BJ (cell line): Measurements from ENCODE around the gene PACRG. TPM values are rescaled to one million over a fixed set of nuclear protein-coding genes. Genes with fewer than 3 reads are reported as not detected.

ENCODE experiments used
- CTCF ChIA-PET: fragments of 350-600 bp; formaldehyde crosslinking; extraction: SDS; loops from one replicate; lab custom pipeline; 2021; ENCODE audit warnings: antibody characterized with exemption, inconsistent platforms; lab: Yijun Ruan, JAX
- POLR2A ChIA-PET: fragments of 300-600 bp; sonication (Branson Sonifier 250); formaldehyde crosslinking; extraction: SDS; loops from one replicate; lab custom pipeline; 2021; ENCODE audit warnings: antibody characterized with exemption; lab: Charles Lee
- DNase-seq: peaks from one replicate; pipeline ENCODE4 v3.0.0-alpha.2; 2011; ENCODE audit warnings: low read depth
- H3K27me3 ChIP-seq: 2 replicates; pipeline ENCODE4 v1.6.0; 2011; ENCODE audit warnings: low read length; ENCODE audit not compliant: control insufficient read depth, insufficient read depth
- H3K36me3 ChIP-seq: 2 replicates; pipeline ENCODE4 v1.5.1; 2011; ENCODE audit warnings: low read length; ENCODE audit not compliant: control insufficient read depth, insufficient read depth
- H3K4me3 ChIP-seq: 2 replicates; pipeline ENCODE4 v1.5.1; 2011; ENCODE audit warnings: low read depth, mild to moderate bottlenecking, control low read depth, low read length
- polyA plus RNA-seq: library from polyadenylated mRNA; depleted of rRNA; stranded (reverse); fragments of >200 nt; gene quantifications from 2 replicates; pipeline ENCODE4 v1.2.3, GENCODE V29; 2011
- TF ChIP-seq, protein P1 (sequence below): IDR thresholded peaks from 2 replicates; pipeline ENCODE4 v1.5.1; 2011; ENCODE audit warnings: low read depth, mild to moderate bottlenecking, control low read depth, inconsistent platforms, low read length, moderate library complexity; ENCODE audit not compliant: insufficient read depth

Gene PACRG
- polyA plus RNA-seq, 1 experiment, result 0.20 TPM

DNA sequence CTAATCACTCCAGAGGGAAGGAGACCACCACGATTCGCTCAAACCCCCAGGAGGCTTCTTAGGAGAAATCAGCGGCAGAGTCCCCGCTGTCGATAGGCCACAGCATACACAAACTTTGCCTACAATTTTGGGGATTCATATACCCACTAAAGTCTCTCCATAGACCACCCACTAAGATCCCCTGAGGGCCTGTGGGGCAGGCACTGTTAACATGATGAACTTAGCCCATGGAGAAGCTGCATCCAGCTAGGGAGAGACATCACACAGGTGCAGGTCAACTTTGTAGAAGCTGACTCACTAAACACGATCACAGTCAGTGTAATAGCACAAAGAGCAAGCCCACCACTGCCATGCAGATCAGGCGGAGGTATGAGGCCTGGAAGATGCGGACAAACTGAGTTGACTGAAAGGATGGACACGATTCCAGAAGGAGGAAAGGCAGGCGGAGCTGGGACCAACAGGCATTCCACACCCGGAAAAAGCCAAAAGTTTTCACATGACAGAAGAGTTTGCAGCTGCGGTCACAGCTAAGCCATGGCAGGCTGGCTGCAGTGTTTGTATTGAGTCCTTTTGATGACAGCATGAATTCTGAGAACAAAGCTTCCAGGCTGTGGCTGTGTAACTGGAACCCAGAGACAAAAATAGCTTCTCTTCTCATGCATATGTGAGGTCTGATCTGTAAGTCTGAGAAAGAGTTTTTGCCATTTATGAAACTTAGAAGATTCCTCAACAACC lies 611.1 kb downstream of the PACRG start:
- H3K4me3 ChIP-seq, result no peak overlapping the region
- no peaks in the 10 kb centered on the region for H3K36me3 ChIP-seq
- no peaks in the 10 kb centered on the region for H3K27me3 ChIP-seq
- ChIA-PET POLR2A (no interaction called here), CTCF (interaction anchor here (0.6 kb wide), 1 partner anchor 1936 kb away, joined by 3 read pairs; no protein-coding TSS in a partner anchor)
- DNase-seq, result no peak
- TF ChIP-seq, protein P1, sequence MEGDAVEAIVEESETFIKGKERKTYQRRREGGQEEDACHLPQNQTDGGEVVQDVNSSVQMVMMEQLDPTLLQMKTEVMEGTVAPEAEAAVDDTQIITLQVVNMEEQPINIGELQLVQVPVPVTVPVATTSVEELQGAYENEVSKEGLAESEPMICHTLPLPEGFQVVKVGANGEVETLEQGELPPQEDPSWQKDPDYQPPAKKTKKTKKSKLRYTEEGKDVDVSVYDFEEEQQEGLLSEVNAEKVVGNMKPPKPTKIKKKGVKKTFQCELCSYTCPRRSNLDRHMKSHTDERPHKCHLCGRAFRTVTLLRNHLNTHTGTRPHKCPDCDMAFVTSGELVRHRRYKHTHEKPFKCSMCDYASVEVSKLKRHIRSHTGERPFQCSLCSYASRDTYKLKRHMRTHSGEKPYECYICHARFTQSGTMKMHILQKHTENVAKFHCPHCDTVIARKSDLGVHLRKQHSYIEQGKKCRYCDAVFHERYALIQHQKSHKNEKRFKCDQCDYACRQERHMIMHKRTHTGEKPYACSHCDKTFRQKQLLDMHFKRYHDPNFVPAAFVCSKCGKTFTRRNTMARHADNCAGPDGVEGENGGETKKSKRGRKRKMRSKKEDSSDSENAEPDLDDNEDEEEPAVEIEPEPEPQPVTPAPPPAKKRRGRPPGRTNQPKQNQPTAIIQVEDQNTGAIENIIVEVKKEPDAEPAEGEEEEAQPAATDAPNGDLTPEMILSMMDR, result no peak

DNA sequence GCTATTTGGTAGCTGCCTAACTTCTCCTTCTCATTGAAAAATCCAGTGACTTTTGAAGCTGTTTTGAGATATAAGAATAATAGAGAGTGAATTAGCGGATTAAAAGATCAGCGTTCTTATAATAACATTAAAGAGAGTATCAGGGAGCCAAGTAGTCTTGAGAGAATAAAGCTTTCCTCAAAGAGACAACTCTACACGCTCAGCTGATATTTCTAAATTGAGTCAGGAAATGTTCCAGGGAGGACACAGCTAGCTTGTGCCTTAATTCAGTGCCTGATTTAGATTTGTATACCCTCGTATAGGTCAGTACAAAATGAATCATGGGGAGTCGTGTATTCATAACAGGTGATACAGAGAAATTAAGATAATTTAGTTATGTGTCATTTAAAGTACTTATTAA lies 611.7 kb downstream of the PACRG start:
- POLR2A ChIA-PET, result no interaction called here
- H3K4me3 ChIP-seq, result no peak overlapping the region
- no peaks in the 10 kb centered on the region for H3K27me3 ChIP-seq
- TF ChIP-seq, protein P1, result no peak
- H3K36me3 ChIP-seq, result no peaks in the 10 kb centered on the region
- CTCF ChIA-PET, result interaction anchor here (0.6 to 1.0 kb wide), 2 partner anchors 43 to 1937 kb away, joined by 3 to 5 read pairs; no protein-coding TSS in a partner anchor
- no peak for DNase-seq

DNA sequence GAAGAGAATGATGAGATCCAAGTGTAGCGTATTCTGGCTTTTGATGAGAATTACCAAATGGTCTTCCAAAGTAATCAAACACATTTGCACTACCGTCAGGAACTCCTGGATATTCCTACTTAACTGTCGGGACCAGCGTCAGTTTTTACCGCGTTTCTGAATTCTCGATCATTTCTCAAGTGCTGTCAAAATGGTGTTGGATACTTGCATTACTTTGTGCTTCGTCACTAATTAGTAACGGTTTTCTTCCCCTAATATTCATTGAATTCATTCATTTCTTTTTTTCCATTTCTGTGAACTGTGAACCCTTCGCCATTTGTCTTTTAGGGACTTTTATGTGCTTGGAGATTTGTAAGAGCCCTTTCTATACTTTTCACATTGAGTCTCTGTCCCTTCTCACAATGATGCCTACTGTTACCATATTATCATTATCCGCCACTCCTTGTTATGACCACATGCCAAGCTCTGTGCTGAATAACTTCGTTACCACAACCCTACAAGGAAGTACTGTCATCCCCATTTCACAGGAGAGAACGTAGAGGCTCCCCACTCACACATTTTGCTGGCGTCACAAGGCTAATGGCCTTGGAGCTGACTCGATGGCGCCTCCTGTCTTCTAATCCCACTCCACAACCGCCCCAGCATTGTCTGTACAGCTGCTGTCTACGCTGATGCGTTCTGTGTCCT lies 612.6 kb downstream of the PACRG start:
- Histone ChIP-seq H3K36me3 (no peaks in the 10 kb centered on the region), H3K27me3 (no peaks in the 10 kb centered on the region), H3K4me3 (no peak overlapping the region)
- POLR2A ChIA-PET, result no interaction called here
- DNase-seq, result no peak
- CTCF ChIA-PET, result interaction anchor here (1.0 kb wide), 1 partner anchor 42 kb away, joined by 5 read pairs; no protein-coding TSS in a partner anchor
- TF ChIP-seq, protein P1, result no peak

DNA sequence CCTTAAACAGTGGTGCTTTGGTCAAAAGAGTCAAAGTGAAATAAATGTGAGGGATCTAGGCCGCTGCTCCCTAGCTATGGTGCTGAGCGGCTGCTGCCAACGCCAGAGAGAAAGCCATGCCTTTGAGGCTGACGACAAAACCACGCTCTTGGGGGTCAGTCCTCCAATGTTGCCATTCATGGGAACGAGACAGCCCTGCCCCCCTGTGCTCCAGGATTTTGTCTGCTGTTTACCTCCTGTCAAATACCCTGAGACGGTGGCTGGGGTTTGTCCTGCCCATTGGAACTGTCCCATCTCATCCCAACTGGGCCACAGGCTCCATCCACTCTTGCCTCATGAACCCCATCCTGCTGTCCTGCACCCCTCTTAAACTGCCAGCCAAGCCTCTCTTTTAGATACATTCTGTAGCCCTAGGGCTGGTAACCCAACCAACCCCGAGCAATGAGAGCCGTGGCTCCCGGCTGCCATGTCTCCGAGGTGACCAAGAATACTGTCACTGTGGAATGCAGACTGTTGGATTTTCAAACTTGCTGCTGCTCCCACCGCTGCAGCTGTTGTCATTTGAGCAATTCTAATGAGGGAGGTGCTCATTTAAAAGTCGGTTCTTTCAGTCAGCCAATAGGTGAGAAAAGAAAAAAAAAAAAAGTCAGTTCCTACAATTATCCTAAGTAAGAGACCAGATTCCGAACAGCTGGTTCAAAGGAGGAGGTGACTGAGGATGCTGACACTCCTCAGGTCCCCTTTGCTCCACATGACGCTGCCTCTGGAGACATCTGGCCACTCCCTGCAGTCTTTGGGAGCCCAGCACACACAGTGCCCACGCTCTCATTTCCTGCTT lies 613.7 kb downstream of the PACRG start:
- H3K36me3 ChIP-seq, result no peaks in the 10 kb centered on the region
- no peaks in the 10 kb centered on the region for H3K27me3 ChIP-seq
- TF ChIP-seq, protein P1, result no peak
- no peak overlapping the region for H3K4me3 ChIP-seq
- POLR2A ChIA-PET, result no interaction called here
- no peak for DNase-seq
- CTCF ChIA-PET, result interaction anchor here (0.7 kb wide), 1 partner anchor 400 kb away, joined by 4 read pairs; no protein-coding TSS in a partner anchor
